Measurements from ENCODE around the gene PHACTR3.

DNA sequence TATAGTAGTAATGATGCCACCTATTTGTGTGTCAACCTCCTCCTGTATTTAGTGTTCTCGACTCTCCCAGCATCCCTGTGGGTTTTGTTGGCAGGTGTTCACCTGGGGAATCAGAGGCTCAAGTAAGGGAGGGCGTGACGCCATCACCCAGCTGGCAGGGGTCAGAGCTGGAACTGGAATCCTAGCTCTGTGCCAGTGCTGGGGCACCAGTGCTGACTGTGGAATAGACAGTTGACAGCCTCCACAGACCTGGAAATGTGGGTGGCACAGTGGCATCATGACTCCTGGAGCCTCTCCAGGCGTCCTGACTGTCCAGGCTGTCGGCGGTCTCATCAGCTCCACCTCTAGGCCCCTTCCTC is 226.3 kb downstream of the PHACTR3 start:
- no peak for TF ChIP-seq CTCF (IDR thresholded peaks at IDR 0.05; ENCODE audit: low read length)
- no peak for TF ChIP-seq EZH2 (IDR thresholded peaks at IDR 0.05; ENCODE audit: borderline replicate concordance, low read length)

All from OCI-LY1 (cell line).